HEK293 (cell line): ENCODE results near the gene TNNT2.

ENCODE experiments used
- BCL11A ChIP-seq: fragments of 450-650 bp; formaldehyde crosslinking; IDR thresholded peaks from 2 replicates; pipeline ENCODE4 v1.5.1; 2016; ENCODE audit warnings: low read depth, missing biosample characterization, missing genetic modification characterization
- KLF1 ChIP-seq: fragments of 450-650 bp; formaldehyde crosslinking; IDR thresholded peaks from 2 replicates; pipeline ENCODE4 v1.5.1; 2016; ENCODE audit warnings: missing biosample characterization, missing genetic modification characterization
- KLF10 ChIP-seq: fragments of 450-650 bp; IDR thresholded peaks from 2 replicates; pipeline ENCODE4 v1.5.1; 2018; ENCODE audit warnings: missing biosample characterization, mild to moderate bottlenecking, missing genetic modification characterization
- KLF9 ChIP-seq: fragments of 450-650 bp; formaldehyde crosslinking; IDR thresholded peaks from 2 replicates; pipeline ENCODE4 v1.5.1; 2016; ENCODE audit warnings: missing biosample characterization, missing genetic modification characterization, low read depth
- MEIS1 ChIP-seq: sonication (generic); formaldehyde crosslinking; IDR thresholded peaks from 2 replicates; pipeline ENCODE4 v1.8.1; 2022; ENCODE audit warnings: missing genetic modification reagents, mild to moderate bottlenecking, borderline replicate concordance
- ZNF660 ChIP-seq: fragments of 450-650 bp; IDR thresholded peaks from 2 replicates; pipeline ENCODE4 v1.5.1; 2018; ENCODE audit warnings: missing biosample characterization, mild to moderate bottlenecking, missing genetic modification characterization
- TF ChIP-seq, protein P1 (sequence below): fragments of 450-650 bp; formaldehyde crosslinking; IDR thresholded peaks from 2 replicates; pipeline ENCODE4 v1.5.1; 2016; ENCODE audit warnings: missing biosample characterization, missing genetic modification characterization
- TF ChIP-seq, protein P2 (sequence below): fragments of 450-650 bp; formaldehyde crosslinking; IDR thresholded peaks from 2 replicates; pipeline ENCODE4 v1.5.1; 2017; ENCODE audit warnings: missing biosample characterization, missing genetic modification characterization
- TF ChIP-seq, protein P3 (sequence below): fragments of 450-650 bp; formaldehyde crosslinking; IDR thresholded peaks from 2 replicates; pipeline ENCODE4 v1.5.1; 2016; ENCODE audit warnings: missing biosample characterization, missing genetic modification characterization
- TF ChIP-seq, protein P4 (sequence below): fragments of 450-650 bp; formaldehyde crosslinking; IDR thresholded peaks from 2 replicates; pipeline ENCODE4 v1.5.1; 2016; ENCODE audit warnings: missing biosample characterization, missing genetic modification characterization
- TF ChIP-seq, protein P5 (sequence below): fragments of 450-650 bp; formaldehyde crosslinking; IDR thresholded peaks from 2 replicates; pipeline ENCODE4 v1.5.1; 2016; ENCODE audit warnings: missing biosample characterization, missing genetic modification characterization
- TF ChIP-seq, protein P6 (sequence below): fragments of 450-650 bp; formaldehyde crosslinking; IDR thresholded peaks from 2 replicates; pipeline ENCODE4 v1.5.1; 2016; ENCODE audit warnings: missing biosample characterization, missing genetic modification characterization

DNA sequence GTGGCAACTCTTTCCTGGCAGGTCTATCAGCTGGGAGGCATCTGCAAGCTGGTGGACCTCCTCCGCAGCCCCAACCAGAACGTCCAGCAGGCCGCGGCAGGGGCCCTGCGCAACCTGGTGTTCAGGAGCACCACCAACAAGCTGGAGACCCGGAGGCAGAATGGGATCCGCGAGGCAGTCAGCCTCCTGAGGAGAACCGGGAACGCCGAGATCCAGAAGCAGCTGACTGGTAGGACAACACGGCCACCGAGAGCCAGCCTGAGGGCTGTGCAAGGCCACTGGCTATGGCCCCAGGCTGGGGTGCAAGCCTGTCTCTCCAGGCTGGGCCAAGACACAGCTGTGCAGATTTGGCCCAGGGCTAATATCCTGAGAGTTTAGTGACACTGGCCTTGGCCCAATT lies 59.9 kb downstream of the TNNT2 start:
- TF ChIP-seq, protein P1, sequence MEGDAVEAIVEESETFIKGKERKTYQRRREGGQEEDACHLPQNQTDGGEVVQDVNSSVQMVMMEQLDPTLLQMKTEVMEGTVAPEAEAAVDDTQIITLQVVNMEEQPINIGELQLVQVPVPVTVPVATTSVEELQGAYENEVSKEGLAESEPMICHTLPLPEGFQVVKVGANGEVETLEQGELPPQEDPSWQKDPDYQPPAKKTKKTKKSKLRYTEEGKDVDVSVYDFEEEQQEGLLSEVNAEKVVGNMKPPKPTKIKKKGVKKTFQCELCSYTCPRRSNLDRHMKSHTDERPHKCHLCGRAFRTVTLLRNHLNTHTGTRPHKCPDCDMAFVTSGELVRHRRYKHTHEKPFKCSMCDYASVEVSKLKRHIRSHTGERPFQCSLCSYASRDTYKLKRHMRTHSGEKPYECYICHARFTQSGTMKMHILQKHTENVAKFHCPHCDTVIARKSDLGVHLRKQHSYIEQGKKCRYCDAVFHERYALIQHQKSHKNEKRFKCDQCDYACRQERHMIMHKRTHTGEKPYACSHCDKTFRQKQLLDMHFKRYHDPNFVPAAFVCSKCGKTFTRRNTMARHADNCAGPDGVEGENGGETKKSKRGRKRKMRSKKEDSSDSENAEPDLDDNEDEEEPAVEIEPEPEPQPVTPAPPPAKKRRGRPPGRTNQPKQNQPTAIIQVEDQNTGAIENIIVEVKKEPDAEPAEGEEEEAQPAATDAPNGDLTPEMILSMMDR (tag by site-specific recombination): no peak
- TF ChIP-seq KLF1 (tag by site-specific recombination) (no peak), KLF9 (tag by site-specific recombination) (no peak), BCL11A (tag by site-specific recombination) (no peak), MEIS1 (no peak), KLF10 (tag by site-specific recombination) (no peak), ZNF660 (tag by site-specific recombination) (no peak)
- TF ChIP-seq, protein P2, sequence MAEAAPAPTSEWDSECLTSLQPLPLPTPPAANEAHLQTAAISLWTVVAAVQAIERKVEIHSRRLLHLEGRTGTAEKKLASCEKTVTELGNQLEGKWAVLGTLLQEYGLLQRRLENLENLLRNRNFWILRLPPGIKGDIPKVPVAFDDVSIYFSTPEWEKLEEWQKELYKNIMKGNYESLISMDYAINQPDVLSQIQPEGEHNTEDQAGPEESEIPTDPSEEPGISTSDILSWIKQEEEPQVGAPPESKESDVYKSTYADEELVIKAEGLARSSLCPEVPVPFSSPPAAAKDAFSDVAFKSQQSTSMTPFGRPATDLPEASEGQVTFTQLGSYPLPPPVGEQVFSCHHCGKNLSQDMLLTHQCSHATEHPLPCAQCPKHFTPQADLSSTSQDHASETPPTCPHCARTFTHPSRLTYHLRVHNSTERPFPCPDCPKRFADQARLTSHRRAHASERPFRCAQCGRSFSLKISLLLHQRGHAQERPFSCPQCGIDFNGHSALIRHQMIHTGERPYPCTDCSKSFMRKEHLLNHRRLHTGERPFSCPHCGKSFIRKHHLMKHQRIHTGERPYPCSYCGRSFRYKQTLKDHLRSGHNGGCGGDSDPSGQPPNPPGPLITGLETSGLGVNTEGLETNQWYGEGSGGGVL (tag by site-specific recombination): no peak
- TF ChIP-seq, protein P3, sequence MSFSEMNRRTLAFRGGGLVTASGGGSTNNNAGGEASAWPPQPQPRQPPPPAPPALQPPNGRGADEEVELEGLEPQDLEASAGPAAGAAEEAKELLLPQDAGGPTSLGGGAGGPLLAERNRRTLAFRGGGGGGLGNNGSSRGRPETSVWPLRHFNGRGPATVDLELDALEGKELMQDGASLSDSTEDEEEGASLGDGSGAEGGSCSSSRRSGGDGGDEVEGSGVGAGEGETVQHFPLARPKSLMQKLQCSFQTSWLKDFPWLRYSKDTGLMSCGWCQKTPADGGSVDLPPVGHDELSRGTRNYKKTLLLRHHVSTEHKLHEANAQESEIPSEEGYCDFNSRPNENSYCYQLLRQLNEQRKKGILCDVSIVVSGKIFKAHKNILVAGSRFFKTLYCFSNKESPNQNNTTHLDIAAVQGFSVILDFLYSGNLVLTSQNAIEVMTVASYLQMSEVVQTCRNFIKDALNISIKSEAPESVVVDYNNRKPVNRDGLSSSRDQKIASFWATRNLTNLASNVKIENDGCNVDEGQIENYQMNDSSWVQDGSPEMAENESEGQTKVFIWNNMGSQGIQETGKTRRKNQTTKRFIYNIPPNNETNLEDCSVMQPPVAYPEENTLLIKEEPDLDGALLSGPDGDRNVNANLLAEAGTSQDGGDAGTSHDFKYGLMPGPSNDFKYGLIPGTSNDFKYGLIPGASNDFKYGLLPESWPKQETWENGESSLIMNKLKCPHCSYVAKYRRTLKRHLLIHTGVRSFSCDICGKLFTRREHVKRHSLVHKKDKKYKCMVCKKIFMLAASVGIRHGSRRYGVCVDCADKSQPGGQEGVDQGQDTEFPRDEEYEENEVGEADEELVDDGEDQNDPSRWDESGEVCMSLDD (tag by site-specific recombination): no peak
- TF ChIP-seq, protein P4, sequence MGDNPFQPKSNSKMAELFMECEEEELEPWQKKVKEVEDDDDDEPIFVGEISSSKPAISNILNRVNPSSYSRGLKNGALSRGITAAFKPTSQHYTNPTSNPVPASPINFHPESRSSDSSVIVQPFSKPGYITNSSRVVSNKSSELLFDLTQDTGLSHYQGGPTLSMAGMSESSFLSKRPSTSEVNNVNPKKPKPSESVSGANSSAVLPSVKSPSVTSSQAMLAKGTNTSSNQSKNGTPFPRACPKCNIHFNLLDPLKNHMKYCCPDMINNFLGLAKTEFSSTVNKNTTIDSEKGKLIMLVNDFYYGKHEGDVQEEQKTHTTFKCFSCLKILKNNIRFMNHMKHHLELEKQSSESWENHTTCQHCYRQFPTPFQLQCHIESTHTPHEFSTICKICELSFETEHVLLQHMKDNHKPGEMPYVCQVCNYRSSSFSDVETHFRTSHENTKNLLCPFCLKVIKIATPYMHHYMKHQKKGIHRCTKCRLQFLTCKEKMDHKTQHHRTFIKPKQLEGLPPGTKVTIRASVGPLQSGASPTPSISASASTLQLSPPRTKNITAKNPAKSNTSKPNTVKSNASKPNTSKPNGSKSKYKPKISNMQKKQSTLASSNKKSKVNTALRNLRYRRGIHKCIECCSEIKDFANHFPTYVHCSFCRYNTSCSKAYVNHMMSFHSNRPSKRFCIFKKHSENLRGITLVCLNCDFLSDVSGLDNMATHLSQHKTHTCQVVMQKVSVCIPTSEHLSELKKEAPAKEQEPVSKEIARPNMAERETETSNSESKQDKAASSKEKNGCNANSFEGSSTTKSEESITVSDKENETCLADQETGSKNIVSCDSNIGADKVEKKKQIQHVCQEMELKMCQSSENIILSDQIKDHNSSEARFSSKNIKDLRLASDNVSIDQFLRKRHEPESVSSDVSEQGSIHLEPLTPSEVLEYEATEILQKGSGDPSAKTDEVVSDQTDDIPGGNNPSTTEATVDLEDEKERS (tag by site-specific recombination): no peak
- TF ChIP-seq, protein P5, sequence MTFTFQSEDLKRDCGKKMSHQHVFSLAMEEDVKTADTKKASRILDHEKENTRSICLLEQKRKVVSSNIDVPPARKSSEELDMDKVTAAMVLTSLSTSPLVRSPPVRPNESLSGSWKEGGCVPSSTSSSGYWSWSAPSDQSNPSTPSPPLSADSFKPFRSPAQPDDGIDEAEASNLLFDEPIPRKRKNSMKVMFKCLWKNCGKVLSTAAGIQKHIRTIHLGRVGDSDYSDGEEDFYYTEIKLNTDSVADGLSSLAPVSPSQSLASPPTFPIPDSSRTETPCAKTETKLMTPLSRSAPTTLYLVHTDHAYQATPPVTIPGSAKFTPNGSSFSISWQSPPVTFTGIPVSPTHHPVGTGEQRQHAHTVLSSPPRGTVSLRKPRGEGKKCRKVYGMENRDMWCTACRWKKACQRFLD (tag by site-specific recombination): no peak
- TF ChIP-seq, protein P6, sequence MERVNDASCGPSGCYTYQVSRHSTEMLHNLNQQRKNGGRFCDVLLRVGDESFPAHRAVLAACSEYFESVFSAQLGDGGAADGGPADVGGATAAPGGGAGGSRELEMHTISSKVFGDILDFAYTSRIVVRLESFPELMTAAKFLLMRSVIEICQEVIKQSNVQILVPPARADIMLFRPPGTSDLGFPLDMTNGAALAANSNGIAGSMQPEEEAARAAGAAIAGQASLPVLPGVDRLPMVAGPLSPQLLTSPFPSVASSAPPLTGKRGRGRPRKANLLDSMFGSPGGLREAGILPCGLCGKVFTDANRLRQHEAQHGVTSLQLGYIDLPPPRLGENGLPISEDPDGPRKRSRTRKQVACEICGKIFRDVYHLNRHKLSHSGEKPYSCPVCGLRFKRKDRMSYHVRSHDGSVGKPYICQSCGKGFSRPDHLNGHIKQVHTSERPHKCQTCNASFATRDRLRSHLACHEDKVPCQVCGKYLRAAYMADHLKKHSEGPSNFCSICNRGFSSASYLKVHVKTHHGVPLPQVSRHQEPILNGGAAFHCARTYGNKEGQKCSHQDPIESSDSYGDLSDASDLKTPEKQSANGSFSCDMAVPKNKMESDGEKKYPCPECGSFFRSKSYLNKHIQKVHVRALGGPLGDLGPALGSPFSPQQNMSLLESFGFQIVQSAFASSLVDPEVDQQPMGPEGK (tag by site-specific recombination): no peak
